NCI-H510A (cell line): ENCODE measurements around the gene NLE1.
"Not testable (repeated sequence)": the region's sequence is repeated elsewhere in the genome, so short reads cannot be mapped to it uniquely, and the experiment has no call there.

Source experiments
- DNase-seq: peaks from one replicate; lab custom pipeline; 2025; lab: John Stamatoyannopoulos, UW

The NLE1 gene

GRCh38 chr17:35141681-35142466, at the start of gene NLE1:
Gene NLE1, minus strand, starts transcription at chr17:35142303. Its CDS starts 28 bp downstream, at chr17:35142275.
- DNase-seq: peak; percentile 73

- DNase-seq: no peak
These were observed 49.0 kb upstream of the NLE1 start for GRCh38 chr17:35191001-35191695.

- DNase-seq: no peak
These were observed 47.2 kb upstream of the NLE1 start for GRCh38 chr17:35189291-35189690.

GRCh38 chr17:35188111-35188510, 46.0 kb upstream of the NLE1 start:
- no peak for DNase-seq

GRCh38 chr17:35187481-35187880, 45.4 kb upstream of the NLE1 start:
- DNase-seq: no peak

- DNase-seq: no peak
These were observed 43.7 kb upstream of the NLE1 start for GRCh38 chr17:35185849-35186248.

GRCh38 chr17:35184274-35184673, 42.2 kb upstream of the NLE1 start:
- no peak for DNase-seq

GRCh38 chr17:35183332-35183731, 41.2 kb upstream of the NLE1 start:
- no peak for DNase-seq

GRCh38 chr17:35179379-35179778, 37.3 kb upstream of the NLE1 start:
- not testable (repeated sequence) for DNase-seq

- no peak for DNase-seq
These were observed 34.8 kb upstream of the NLE1 start for GRCh38 chr17:35176897-35177296.

GRCh38 chr17:35175638-35176415, 33.7 kb upstream of the NLE1 start:
- no peak for DNase-seq

- no peak for DNase-seq
These were observed 32.8 kb upstream of the NLE1 start for GRCh38 chr17:35174835-35175334.

GRCh38 chr17:35172321-35172720, 30.2 kb upstream of the NLE1 start:
- DNase-seq: not testable (repeated sequence)

GRCh38 chr17:35171834-35172233, 29.7 kb upstream of the NLE1 start:
- DNase-seq: no peak

- DNase-seq: no peak
These were observed 29.1 kb upstream of the NLE1 start for GRCh38 chr17:35170968-35171771.

- no peak for DNase-seq
These were observed 27.8 kb upstream of the NLE1 start for GRCh38 chr17:35169835-35170363.

- no peak for DNase-seq
These were observed 25.6 kb upstream of the NLE1 start for GRCh38 chr17:35167666-35168065.

- no peak for DNase-seq
These were observed 24.9 kb upstream of the NLE1 start for GRCh38 chr17:35167046-35167445.

GRCh38 chr17:35166526-35166925, 24.4 kb upstream of the NLE1 start:
- no peak for DNase-seq

GRCh38 chr17:35164716-35165115, 22.6 kb upstream of the NLE1 start:
- DNase-seq: no peak

GRCh38 chr17:35163886-35164285, 21.8 kb upstream of the NLE1 start:
- no peak for DNase-seq
